NOMO-1 treated with dmso at 0.1 percent for 144 hours (cell line): ENCODE data around the gene ASGR2.
"Not testable (repeated sequence)": the region's sequence is repeated elsewhere in the genome, so short reads cannot be mapped to it uniquely, and the experiment has no call there.

Experiments
- DNase-seq: peaks from one replicate; lab custom pipeline; 2025; ENCODE audit not compliant: unreplicated experiment; lab: John Stamatoyannopoulos, UW

Gene ASGR2

DNA sequence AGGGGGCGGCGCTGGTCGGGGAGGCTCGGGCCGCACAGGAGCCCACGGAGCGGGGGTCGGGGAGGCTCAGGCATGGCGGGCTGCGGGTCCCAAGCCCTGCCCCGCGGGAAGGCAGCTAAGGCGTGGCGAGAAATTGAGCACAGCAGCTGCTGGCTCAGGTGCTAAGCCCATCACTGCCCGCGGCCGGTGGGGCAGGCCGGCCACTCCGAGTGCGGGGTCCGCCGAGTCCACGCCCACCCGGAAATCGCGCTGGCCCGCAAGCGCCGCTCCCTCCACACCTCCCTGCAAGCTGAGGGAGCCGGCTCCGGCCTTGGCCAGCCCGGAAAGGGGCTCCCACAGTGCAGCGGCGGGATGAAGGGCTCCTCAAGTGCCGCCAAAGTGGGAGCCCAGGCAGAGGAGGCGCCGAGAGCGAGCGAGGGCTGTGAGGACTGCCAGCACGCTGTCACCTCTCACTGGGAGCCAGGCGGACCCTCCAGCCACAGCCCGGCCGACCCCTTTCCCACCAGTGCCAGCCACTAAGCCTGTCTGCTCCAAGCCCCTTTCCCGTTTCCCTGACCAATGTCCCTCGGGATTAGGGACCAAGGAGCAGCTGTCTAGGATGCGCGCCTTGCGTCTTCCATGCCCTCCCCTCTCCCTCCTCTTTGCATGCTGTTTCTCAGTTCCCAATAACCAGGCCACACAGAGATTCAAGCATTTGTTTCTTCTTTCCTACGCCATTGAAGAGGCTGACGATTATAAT lies 13.8 kb downstream of the ASGR2 start:
- not testable (repeated sequence) for DNase-seq

GRCh38 chr17:7098802-7099459 lies 15.7 kb downstream of the ASGR2 start:
- no peak for DNase-seq

- DNase-seq, result no peak
Observed at GRCh38 chr17:7097940-7098339, 16.7 kb downstream of the ASGR2 start.

- peak; percentile 12 for DNase-seq
Observed at GRCh38 chr17:7095625-7096024, 19.0 kb downstream of the ASGR2 start.

DNA sequence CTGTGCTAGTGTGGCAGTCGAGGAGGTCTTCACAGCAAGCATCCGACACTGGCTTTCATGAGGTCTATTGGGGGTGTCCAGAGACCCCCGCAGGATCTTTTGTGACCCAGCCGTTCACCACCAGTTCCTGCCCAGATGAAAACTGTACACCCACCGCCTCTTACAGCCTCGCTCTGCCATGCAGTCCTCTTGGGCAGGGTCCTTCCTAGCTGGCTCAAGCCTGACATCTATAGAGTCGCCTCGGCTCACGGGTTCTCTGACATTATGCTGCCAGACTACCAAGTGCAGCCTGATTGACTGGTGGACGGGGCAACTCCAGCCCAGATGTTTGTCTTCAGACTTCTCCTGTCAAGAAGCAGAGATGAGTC lies 20.0 kb downstream of the ASGR2 start:
- no peak for DNase-seq

- peak; percentile 4 for DNase-seq
Observed at GRCh38 chr17:7091311-7092005, 23.2 kb downstream of the ASGR2 start.

DNA sequence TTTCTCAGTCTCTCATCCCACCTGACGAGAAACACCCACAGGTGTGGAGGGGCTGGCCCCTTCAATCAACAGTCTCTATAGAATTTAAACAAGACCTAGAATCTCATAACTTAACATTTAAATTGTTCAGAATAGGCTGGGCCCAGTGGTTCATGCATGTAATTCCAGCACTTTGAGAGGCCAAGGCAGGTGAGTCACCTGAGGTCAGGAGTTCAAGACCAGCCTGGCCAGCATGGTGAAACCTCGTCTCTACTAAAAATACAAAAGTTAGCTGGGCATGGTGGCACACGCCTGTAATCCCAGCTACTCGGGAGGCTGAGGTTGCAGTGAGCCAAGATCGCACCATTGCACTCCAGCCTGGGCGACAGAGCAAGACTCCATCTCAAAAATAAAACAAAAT lies 25.1 kb downstream of the ASGR2 start:
- not testable (repeated sequence) for DNase-seq

DNA sequence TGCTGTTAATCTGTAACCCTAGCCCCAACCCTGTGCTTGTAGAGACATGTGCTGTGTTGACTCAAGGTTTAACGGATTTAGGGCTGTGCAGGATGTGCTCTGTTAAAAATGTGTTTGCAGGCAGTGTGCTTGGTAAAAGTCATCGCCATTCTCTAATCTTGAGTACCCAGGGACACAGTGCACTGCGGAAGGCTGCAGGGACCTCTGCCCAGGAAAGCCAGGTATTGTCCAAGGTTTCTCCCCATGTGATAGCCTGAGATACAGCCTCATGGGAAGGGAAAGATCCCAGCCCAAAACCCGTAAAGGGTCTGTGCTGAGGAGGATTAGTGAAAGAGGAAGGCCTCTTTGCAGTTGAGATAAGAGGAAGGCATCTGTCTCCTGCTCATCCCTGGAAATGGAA lies 26.2 kb downstream of the ASGR2 start:
- not testable (repeated sequence) for DNase-seq

DNA sequence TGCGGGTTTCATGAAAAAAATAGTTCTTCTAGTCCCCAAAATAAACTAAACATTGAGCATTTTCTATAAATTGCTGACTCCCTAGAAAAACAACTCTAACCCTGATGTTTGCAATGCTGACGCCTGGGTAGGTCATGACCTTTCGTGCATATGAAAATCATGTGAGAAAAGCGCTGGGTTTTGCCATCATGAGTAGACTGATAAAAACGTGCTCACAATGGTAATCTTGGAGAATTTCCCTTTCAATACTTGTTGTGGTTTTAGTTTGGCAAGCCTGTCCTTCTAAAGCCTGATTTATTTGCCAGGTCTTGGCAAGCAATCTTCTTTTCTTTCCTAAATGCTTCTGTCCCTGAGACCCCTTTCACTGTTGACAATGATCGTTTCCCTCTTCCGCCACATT lies 30.5 kb downstream of the ASGR2 start:
- no peak for DNase-seq

GRCh38 chr17:7083592-7083991 lies 31.0 kb downstream of the ASGR2 start:
- DNase-seq, result no peak

- no peak for DNase-seq
Observed at GRCh38 chr17:7081341-7082062, 33.1 kb downstream of the ASGR2 start.

GRCh38 chr17:7080456-7081041 lies 34.1 kb downstream of the ASGR2 start:
- DNase-seq, result no peak

DNA sequence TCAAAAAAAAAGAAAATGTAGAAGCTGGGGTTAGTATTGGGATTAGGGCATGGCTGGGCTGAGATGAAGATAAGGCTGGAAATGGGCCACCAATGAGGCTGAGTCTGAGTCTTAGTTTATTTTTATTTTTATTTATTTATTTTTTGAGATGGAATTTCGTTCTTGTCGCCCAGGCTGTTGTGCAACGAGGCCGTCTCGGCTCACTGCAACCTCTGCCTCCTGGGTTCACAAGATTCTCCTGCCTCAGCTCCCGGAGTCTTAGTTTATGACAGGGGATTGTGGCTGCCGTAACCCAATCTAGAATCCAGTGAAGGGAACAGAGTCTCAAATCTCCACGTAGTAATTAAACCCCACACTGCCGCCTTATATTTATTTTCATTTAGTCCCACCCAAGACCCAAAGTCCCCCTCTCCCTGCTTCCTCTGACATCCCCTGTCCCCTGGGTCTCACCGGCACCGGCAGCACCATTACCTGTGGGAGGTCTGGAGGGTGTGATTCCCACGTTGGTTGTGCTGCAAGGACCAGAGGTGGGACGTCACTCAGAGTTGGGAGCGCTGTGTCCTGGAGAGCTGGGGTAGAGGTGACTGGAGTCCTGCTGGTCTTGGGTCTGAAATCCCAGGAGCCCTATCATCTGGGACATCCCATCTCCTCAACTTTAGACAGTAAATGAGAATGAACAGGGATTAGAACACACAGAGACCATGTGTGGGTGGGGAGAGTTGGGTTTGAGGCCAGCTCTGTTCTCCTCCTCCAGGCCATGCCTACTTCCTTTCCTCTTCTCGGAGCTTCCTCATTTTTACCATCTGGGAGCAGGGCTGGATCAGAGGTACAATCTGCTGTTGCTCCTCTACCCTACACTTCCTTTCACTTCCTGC lies 34.8 kb downstream of the ASGR2 start, which contains the start of gene CLEC10A:
Gene CLEC10A (minus strand): TSS at position 671 of the 875 bp plus-strand sequence. CDS start 1,439 bp downstream, outside the sequence.
- no peak for DNase-seq

DNA sequence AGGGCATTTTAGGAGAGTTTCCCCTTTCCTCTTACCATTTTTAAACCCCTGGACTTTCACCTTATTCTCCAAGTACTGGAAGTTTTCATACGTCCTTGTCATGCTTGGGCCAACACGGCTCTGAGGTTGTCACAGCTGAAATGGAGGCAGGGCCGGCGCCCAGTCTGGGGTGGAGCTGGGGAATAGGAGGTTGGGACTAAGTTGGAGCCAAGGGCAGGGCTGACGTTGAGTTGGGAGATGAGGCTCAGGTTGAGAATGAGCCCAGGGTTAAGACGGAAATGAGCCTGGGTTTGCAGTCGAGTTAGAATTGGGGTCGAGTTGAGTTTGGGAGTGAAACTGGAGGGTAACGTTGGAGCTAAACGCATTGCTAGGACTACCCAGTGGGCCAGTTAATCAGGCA lies 35.9 kb downstream of the ASGR2 start:
- no peak for DNase-seq

DNA sequence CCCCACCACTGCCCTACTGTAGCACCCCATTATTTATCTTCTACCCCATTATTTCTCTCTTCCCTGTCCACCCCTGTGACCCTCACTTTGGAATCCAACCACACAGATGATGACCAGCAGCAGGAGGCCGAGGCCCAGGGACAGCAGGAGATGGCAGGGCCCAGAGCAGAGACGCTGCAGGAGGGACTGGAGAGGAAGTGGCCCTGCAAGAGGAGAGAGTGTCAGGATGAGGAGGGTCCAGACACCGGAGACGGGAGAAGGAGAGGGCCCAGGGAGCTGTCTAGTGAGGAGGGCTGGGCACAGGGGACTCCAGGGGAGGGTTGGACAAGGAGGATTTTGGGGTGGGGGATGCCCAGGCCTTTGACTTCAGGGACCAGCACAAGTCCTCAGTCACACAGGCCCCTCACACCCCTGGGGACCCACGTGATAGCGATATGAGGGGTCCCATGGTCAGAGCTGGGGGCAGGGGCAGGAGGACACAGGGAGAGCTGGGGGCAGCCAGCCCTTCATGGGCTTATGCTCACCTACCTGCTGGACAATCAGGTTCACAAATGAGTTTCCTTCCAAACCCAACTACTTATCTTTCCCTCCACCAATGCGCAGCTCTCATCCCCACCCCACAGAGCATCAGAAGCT lies 36.6 kb downstream of the ASGR2 start:
- no peak for DNase-seq

- DNase-seq, result no peak
Observed at GRCh38 chr17:7074931-7075330, 39.7 kb downstream of the ASGR2 start.

GRCh38 chr17:7072406-7072805 lies 42.2 kb downstream of the ASGR2 start:
- no peak for DNase-seq

DNA sequence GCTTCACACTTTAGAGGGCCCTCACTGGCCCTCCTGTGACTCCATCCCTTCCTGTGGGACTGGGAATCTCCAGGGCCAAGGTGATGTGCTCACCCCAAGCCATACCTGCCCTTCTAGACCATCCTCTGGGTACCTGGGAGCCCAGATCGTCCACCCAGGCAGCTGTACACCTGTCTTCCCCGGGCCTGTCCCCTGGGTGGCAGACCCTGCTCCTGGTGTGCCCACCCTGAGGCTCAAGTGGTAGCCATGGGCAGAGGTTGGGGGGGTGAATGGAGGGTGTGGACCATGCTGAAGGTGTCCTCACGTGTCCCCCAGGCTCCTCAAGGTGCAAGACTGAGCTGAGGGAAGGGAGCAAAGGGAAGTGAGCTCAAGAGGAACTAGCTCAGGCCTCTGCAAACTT lies 43.9 kb downstream of the ASGR2 start:
- DNase-seq, result no peak

GRCh38 chr17:7068268-7068667 lies 46.4 kb downstream of the ASGR2 start:
- no peak for DNase-seq

GRCh38 chr17:7067198-7067597 lies 47.4 kb downstream of the ASGR2 start:
- DNase-seq, result no peak
